ENCODE results near the gene CBX5. TPM values are rescaled to one million over a fixed set of nuclear protein-coding genes. Genes with fewer than 3 reads are reported as not detected.

The CBX5 gene
- total and polyA plus RNA-seq, 2 of the 8 experiments (the other 6 are each of a cell fraction or from before 2014, with no cell fraction given): 62.4 to 231 TPM

DNA sequence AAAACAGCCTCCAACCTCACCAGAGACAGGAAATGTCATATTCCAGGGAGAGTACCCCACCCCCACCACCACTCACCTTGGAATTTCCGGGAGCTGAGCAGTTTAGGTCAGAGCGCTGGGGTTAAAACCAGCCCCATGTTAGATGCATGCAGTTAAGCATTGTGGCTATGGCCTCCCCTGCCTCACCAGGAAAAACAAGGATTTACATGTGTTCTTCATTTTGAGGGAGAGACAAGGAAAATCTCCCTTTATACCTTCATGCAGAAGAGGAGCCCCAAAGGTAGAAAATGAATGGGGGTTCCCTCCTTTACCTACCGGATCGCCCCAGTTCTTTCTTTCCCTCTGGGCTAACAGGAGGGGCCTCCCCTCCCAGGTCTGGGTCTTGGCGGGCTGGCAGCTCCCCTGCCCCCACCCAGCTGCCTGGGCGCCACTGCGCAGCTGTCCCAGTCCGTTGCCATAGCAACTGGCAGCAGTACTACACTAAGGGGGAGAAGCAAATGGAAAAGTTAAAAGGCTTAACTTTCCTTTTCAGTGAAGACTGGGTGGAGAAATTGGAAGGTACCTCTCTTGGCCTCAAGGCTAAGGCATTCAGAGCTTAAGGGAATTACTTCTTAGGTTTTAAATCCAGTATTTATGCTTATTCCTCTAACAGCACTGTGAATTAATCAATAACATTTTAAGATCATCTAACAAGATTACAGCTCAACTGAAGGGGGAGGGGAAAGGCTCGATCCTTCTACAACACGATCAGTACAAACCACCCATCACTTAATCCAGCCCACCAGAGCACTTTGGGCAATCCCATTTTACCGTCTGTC, 20.5 kb downstream of the CBX5 start (continued):
- TF ChIP-seq, protein P1, sequence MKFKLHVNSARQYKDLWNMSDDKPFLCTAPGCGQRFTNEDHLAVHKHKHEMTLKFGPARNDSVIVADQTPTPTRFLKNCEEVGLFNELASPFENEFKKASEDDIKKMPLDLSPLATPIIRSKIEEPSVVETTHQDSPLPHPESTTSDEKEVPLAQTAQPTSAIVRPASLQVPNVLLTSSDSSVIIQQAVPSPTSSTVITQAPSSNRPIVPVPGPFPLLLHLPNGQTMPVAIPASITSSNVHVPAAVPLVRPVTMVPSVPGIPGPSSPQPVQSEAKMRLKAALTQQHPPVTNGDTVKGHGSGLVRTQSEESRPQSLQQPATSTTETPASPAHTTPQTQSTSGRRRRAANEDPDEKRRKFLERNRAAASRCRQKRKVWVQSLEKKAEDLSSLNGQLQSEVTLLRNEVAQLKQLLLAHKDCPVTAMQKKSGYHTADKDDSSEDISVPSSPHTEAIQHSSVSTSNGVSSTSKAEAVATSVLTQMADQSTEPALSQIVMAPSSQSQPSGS (IDR thresholded peaks at IDR 0.05; ENCODE audit: low read length): peak; percentile 83; the same call in 1 of the 2 replicates
- TF ChIP-seq POLR2A (IDR thresholded peaks at IDR 0.05; ENCODE audit: control extremely low read depth in 1 of 2, low read depth in 2 of 2, low read length in 2 of 2): peak; percentile 84 to 85
- TF ChIP-seq TEAD4 (IDR thresholded peaks at IDR 0.05; ENCODE audit: low read depth, low read length): peak; percentile 94
- TF ChIP-seq RNF2 (IDR thresholded peaks at IDR 0.05; ENCODE audit: borderline replicate concordance, low read depth, low read length, missing control alignments, poor library complexity, severe bottlenecking): no peak
- no peak for TF ChIP-seq KDM5A (IDR thresholded peaks at IDR 0.05; ENCODE audit: low read length)
- peak; percentile 59 for TF ChIP-seq PHF8 (conservative IDR thresholded peaks at IDR 0.05; ENCODE audit: low read depth, low read length)
- TF ChIP-seq SIX5 (IDR thresholded peaks at IDR 0.05; ENCODE audit: low read depth, low read length): no peak
- TF ChIP-seq EZH2 (IDR thresholded peaks at IDR 0.05; ENCODE audit: low read depth, low read length, severe bottlenecking): no peak
- TF ChIP-seq, protein P2, sequence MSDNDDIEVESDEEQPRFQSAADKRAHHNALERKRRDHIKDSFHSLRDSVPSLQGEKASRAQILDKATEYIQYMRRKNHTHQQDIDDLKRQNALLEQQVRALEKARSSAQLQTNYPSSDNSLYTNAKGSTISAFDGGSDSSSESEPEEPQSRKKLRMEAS (IDR thresholded peaks at IDR 0.05): peak; percentile 74
- no peak for TF ChIP-seq KDM1A (IDR thresholded peaks at IDR 0.05; ENCODE audit: borderline replicate concordance, low read length)
- TF ChIP-seq HDAC2 (IDR thresholded peaks at IDR 0.05; ENCODE audit: borderline replicate concordance in 1 of 2, low read depth in 2 of 2, low read length in 2 of 2): peak in 1 of 2 experiments; percentile 29; a peak in 2 of 4 replicates
- TF ChIP-seq SIN3A (conservative IDR thresholded peaks at IDR 0.05 in 1 of 2, IDR thresholded peaks at IDR 0.05 in 1 of 2; ENCODE audit: low read depth in 1 of 2, low read length in 2 of 2): peak in 1 of 2 experiments; percentile 97; a peak in 3 of 4 replicates
- peak; percentile 74 for TF ChIP-seq NANOG (IDR thresholded peaks at IDR 0.05; ENCODE audit: insufficient read depth, low read depth, low read length, poor library complexity, severe bottlenecking)
- peak; percentile 100 for TF ChIP-seq ASH2L (IDR thresholded peaks at IDR 0.05; ENCODE audit: low read length)
- no peak; the same call in 1 of the 2 replicates for TF ChIP-seq GTF2F1 (IDR thresholded peaks at IDR 0.05; ENCODE audit: borderline replicate concordance, low read depth, low read length)
